Measurements from ENCODE around the gene GDPD5.

GDPD5 gene

DNA sequence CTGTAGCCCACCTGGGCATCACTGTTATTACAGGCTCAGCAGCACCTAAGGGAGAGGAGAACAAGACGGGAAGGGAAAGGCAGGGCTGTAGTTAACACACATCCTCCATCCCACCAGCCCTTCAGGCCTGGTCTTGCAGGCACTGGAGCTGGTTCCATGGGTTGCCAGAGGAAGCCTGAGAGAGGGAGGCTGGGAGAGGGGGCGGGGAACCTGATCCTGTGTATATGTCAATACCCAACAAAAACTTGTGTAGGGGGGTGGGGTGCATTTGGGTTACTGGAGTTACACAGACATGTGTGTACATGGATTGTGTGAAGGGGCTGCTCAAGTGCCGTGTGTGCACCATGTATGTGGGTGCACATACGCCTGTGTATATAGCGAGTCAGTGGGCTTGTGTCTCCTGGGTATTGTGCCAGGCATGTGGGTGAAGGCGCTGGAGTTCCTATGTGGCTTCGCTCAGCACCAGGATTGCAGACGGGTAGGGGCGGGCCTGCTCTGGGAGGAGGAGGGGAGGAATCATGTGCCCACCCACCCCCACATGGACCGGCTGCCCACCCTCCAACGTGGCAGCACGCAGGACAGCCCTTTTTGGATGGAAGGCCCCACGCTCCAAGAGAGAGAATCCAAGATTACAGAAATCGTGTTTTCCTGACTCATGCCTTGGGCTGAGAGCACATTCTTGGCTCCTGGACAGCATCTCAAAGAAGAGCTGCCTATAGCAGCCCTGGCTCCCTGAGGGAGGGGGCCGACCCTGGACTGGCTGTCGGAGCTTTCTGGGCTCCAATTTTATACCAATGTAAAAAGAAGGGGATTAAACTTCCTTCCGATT lies 32.1 kb upstream of the GDPD5 start:
- no peak for DNase-seq

DNA sequence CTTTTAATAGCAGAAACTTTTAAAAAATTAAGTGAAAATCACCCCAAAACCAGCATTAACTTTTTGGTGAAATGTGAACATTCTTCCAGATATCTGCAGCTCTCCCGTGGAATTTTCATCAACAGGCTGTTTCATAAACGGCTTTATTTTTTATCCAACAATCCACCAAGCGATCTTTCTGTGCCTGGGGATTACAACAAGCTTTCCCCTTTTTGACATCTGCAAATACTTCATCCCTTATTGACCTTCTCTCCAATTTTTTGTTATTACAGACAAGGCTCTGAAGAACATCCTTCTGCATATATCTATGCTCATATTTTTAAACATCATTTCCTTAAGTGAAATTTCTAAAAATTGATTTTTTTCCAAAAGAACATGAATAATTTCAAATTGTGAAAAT lies 30.5 kb upstream of the GDPD5 start:
- no peak for DNase-seq

DNA sequence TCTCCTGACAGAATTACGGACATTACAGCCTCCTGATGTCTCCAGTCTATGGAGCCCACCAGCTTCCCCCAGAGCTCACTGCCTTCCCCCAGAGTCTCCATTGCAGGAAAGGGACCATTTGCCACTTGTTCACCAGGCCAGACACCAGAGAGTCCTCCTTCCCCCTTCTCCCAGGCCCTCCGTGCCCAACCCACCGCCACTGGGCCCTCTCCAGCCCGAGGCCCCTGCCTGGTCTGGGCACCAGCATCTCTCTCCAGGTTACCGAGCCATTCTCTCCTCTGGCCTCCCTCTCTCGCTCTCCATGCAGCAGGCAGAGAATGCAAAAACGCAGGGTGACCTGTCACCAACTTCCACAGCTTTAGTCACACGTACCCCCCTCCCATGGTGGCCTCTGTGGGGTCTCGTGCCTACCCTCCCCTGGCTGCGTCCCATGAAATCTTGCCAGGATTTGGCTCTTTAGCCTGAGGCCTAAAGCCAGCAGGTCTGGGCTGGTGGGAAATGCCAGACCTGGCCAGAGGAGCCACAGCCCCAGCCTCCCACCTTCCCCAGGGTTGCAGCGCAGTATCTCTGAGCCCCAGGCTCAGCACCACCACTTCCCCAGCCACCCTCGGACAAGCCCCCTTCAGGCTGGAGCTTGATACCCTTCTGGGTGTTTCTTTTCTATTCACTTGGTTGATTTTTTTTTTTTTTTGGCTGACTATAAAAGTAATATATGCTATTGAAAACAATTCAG lies 29.5 kb upstream of the GDPD5 start:
- no peak for DNase-seq

DNA sequence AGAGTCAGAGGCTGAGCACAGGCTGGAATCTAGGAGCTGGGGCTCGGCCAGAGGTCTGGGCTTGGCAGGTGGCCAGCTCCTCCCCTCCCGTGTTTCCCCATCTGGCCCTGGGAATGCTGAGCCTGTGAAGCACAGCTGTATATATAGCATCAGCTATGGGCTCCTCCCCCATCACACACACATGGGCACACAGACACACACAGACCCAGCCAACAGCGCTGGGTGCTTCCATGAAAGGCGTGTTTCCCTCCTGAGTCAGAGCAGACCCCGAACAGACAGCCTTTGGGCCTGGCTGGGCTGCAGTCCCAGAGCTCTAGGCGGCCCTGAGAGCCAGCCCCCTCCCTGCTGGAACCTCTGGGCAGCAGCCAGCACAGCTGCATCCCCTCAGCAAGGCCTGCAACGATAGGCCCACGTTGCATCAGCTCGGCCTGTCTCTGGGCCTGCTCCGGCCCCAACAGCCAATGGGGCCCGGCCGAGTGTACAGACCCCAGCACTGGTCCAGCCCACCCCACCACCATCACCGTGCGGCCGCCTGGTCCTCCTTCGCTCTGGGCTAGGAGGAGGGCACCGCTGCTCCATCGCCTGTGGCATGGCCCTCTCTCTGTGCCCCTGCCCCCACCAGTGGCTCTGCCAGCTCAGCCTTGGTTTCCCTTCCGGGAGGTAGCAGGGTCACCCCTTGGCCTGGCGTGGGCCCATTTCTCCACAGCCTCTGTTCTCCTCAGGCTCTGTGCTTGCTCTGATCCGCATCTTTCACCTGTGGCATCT lies 28.7 kb upstream of the GDPD5 start:
- DNase-seq, result no peak

DNA sequence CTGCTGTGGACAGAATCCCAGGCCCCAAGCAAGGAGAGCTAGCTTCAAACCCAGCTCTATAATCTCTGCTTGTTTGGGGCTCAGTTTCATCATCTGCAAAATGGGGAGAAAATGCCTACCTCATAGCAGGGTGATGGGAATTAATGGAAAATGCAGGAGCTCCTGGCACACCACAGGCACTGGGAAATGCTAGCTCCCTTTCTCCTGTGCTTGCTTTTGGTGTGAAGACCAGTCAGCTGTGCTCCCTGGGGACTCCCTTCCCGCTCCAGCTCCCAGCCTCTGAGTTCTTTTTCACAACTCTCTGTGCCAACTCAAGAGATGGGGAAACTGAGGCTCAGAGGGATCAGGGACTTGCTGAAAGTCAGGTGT lies 28.1 kb upstream of the GDPD5 start:
- no peak for DNase-seq

DNA sequence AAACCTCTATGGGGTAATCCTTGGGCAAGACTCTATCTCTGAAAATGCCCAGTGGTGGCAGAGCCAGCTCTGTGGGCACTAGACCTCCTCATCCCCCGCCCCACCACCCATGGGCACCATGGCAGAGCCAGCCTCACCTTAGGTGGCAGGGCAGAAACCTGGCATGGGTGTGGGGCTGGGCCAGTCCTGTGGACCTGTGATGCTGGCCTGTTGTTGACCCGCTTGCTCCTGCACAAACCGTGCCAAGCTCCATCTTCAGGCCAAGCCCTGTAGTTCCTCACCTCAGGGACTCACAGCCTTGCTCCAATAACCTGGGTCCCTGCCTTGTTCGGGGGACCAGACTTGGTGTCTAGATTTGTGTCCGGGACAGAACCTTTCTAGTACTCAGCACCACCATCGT lies 27.4 kb upstream of the GDPD5 start:
- DNase-seq, result no peak

DNA sequence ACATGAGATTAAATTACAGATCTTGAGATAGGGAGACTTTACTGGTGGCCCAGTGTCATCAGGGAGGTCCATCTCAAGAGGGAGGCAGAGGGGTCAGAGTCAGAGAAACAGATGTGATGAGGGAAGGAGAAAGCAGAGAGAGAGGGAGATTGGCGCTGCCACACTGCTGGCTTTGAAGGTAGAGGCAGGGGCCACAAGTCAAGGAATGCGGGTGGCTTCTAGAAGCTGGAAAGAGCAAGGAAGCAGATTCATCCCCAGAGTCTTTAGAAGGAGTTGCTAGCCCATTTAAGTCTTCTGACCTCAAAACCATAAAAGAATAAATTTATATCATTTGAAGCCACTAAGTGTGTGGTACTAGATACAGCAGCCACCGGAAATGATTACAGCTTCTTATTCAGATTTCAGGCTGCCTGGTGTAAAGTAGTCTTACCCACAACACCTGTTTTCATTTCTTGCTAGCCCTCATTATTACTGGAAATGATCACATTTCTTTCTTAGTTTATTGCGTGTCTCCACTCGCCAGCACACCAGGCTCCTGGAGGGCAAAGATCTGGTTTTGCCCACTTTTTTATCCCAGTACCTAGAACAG lies 23.7 kb upstream of the GDPD5 start:
- DNase-seq, result no peak

DNA sequence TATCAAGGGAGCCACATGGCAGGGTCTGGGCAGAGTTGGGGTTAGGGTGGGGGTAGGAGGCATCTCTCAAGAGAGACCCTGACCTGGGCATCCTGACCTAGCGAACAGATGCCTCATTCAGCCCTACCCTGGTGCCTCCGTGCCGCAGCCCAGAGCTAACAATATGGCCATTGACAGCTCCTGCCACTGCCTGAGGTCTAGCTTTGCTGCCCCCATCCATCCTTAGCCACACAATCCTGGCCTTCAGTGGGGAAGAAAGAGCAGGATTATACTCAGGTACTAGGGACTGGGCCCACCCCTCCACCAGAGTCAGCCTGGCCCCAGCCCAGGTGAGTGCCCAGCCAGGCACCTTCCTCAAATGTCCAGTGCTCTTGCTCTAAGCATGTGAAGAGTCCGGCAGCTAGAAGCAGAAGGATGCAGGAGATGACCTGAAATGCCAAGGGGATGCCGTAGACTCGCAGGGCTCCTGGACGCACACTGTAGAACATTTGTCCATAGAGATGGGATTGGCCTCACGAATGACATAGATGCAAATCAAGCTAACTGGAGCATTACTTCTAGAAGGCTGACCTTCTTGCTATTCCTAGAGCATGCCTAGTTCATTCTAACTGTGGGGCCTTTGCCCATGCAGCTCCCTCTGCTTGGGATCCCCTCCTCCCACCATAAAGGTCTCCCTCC lies 23.0 kb upstream of the GDPD5 start:
- no peak for DNase-seq

DNA sequence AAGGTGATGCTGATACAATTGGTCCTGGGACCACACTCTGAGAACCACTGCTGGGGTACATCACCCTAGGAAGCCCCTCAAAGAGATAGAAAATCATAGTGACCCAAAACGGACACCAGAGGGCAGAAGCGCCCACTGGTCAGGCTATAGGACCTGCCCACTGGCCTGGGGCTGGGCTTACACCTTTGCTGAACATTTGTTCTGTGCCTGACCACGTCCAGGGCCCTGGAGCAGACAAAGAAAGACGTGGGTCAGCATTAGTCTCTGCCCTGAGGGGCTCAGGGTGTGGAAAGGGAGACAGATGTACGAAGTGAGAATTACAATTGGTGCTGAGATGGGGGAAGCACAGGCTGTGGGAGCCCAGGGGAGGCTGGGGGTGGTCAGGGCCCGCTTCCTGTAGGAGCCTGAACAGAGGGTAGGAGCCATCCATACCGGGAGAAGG lies 21.9 kb upstream of the GDPD5 start:
- DNase-seq, result peak; percentile 14

DNA sequence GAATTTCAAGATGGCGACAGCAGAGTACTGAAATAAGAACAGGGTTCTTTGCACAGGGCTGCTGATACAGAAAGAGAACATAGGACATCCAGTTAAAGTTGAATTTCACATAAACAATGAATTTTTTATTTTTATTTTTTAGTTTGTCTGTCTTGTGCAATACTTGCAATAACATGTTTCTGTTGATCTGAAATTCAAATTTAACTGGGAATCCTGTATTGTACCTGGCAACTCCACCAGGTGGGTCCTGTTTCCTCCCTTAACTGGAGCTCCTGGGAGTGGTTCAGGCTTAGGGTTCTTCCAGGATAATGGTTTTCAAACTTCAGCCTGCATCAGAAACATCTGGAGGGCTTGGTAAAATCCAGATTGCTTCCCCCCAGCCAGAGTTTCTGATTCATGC lies 21.4 kb upstream of the GDPD5 start:
- DNase-seq, result no peak

DNA sequence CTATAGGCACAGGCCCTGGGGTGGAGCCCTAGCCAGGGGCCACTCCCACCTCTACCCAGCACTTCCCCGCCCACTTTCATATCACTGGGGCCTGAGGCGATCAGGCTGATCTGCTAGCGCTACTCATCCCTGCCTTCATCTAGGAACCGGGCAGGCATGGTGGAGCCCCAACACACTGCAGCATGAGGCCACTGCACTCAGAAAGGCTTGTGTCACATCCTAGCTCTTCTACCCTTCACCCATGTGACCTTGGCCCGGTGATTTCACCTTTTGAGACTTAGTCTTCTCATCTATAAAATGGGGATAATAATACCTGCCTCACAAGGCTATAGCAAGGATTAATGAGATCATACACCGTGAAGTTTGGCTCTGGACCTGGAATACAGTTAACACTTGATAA lies 18.1 kb upstream of the GDPD5 start:
- DNase-seq, result no peak

DNA sequence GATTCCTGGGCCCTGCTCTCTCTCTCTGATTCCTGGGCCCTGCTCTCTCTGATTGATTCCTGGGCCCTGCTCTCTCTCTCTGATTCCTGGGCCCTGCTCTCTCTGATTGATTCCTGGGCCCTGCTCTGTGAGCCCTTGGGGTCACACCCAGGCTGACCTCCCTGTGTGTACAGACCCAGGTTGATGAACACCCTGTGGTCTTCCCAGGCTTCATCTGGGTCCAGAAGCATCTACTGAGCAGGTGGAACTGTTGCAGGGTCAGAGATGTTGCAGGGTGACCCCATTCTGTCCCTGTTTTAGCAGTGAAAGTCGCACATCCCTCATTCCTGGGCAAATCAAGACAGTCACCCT lies 16.3 kb upstream of the GDPD5 start:
- no peak for DNase-seq

DNA sequence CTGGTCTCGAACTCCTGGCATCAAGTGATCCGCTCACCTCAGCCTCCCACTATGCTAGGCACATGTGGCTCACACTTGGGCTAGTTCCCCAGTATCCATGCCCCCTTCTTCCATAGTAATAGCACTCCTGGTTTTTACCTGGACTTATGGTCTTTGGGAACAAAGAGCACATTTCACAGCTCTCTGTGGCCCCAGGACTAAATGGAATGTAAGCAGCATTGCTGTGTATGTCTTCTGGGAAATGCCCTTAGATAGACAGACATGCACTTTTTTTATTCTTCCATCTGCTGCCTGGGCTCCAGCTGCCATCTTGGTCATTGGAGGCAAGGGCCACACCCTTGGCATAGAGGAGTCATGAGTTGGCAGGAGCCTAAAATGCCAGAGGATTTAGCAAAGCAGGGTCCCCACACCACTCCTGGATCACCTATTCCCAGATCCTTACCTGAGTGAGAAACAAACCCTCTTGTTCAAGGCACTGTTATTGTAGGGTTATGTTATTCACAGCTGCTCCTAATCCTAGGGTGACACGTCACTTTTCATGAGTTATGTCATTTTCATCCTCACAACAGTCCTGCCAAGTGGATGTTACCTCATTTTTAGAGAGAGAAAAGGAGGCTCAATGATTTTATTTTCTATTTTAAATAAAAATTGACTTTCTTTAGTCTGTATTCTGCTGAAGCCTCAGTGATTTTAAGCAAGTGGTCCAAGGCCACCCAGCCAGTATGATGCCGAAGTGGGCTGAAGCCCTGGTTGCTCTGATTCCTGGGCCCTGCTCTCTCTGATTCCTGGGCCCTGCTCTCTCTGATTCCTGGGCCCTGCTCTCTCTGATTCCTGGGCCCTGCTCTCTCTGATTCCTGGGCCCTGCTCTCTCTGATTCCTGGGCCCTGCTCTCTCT lies 15.7 kb upstream of the GDPD5 start:
- no peak for DNase-seq

DNA sequence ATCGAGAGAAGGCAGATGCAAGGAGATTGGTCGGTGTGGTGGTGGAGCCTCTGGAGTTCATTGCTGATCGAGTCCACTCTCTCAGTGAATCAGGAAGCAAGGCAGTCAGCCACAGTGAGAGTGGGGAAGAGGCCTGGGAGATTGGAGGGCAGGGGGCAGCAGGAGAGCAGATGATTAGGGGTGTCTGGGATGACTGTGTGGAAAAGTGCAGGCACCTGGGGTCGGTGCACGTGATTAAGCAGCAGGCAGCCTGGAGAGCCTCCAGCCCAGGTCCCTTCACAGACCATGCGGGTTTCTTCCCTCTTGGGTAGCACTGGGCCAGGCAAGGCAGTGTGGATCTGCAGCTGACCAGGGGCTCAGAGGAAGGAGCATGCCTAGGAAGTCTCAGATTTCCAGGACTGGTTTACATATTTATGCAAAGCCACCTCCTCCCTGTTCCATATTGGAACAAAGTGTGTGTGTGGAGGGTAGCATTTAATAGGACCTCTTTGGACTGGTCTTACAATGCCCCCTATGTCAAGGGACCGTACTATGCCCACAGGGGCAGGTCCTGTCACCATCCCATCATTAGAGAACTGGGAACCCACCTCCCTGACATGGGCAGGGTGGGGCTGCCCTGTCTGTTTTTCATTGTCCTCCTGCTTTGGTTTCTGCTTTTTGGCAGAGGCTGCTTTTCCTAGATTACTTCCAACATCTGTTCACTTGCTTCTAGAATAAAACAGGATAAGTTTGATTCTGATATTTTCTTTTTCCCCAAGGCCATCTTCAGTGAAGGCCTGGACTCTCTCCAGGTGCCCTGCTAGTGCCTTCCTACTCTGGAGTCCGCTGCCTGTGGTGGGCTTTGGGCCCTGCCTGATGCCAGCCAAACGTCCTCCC lies 14.0 kb upstream of the GDPD5 start:
- DNase-seq, result no peak

DNA sequence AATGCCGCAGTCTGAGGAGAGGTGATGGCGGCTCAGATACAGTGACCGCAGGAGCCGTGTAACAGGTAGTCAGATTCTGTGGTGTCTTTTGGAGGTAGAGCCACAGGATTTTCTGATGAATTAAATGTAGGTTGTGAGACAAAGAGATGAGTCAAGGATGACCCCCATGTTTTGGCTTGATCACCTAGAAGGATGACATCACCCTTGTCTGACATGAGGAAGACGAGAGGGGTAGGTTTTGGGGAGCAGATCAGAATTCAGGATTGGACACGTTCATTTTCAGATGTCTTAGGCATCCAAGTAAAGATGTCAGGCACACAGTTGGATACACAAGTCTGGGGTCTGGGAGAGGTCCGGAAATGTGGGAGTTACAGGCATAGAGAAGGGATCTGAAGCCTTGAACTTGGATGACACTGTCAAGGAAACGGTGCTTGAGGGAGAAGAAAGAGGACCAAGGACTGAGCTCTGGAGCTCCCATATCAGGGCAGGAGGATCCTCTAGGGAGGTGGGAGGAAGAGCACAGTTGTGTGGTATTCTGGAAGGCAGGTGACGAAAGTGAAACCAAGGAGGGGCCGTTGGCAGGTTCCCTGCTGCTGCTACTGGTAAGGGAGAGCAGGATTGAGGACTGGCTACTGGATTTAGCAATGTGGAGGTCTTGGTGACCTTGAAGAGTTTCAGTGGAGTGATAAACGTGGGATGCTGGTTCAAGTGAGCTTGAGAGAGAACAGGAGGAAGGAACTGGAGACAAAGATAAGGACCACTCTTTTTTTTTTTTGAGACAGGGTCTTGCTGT lies 12.6 kb upstream of the GDPD5 start:
- DNase-seq, result no peak

DNA sequence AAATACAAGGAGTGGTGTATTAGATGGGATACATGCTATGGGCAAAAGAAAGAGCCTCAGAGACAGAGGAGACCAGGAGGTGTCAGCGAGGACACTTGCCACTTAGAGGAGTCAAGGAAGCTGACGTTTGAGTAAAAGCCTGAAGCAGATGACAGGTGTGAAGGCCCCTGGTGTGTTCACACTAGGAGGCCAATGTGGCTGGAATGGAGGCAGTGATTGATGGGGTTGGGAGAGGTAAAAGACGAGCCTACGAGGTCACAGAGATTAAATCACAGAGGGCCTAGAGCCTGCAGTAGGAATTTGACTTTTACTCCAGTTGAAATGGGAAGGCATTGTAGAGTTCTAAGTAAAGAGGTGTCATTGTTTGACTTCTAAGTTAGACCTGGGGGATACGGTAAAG lies 12.0 kb upstream of the GDPD5 start:
- no peak for DNase-seq

DNA sequence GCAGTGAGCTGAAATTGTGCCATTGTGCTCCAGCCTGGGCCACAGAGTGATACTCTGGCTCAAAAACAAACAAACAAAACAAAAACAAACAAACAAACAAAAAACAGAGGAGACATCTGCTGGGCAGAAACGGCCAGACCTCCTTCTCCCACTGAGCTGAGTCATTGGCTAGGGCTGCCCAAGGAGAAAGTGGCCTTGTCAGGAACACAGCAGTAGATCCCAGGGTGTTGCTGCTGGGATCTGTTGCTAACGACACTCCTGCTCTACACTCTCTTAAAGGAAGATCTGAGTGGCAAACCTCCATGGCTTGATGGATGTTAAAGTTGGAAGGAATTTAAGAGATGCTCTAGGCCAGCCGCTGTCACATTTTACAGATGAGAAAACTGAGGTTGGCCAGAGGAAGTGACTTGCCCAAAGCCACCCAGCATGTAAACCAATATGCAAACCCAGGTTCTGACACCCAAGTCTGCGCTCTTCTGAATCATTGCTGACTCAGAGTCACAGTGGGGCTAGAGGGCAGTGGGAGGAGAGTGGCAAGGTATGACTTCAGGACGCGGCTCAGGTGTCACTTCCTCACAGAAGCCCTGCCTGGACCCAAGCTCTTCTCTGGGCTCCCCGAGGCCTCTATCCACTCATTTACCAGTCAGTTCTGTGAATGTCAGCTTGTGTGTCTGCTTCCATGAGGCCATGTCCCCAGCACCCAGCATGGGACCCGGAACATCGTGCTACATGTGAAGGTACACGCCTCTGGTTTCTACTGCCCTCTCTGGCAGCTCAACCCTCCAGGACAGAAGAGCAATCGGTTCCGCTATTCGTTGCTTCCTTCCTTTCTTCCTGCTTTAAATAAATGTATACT lies 11.3 kb upstream of the GDPD5 start:
- no peak for DNase-seq

DNA sequence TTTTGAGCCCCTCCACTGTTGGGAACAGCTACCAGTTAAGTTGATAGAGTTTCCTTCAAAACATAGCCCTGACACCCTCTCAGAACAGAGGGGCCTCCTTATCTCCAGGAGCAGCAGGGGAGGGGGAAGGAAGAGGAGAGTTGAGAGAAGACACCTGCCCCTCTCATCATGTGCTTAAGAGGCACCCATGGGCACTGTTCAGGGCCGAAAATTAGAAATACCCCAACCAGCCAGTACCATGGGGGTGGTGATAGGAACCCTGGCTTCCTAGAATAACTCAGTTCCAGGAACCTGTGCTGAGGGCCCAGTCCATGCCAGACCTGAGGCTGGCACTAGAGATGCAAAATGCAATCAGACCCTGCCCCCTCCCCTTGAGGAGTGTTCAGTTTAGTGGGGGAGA lies 9.3 kb upstream of the GDPD5 start:
- no peak for DNase-seq
